NCI-H187 treated with DMSO at 0.1 percent for 48 hours (cell line): ENCODE results near the gene ERVW-1.
"Not testable (repeated sequence)": the region's sequence is repeated elsewhere in the genome, so short reads cannot be mapped to it uniquely, and the experiment has no call there.

Source experiments
- DNase-seq: peaks from one replicate; lab custom pipeline; 2025; lab: John Stamatoyannopoulos, UW

ERVW-1 gene

DNA sequence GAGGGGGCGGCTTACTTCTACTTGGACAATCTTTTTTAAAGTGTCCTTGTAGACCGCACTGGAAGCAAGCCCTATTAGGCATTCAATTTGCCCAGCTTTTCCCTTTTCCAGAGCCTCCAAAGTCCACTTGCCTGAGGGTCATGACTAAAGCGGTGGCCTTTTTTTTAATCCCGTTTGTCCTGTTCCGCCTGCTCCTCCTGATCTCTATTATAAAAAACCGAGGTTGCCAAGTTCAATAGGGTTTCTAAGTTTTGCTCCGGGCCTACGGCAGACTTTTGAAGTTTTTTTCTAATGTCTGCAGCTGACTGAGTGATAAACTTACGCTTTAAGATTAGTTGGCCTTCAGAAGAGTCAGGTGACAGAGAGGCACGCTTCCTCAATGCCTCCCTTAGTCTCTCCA, 3.8 kb downstream of the ERVW-1 start:
- DNase-seq: not testable (repeated sequence)

GRCh38 chr7:92468589-92468988, 9.2 kb downstream of the ERVW-1 start:
- DNase-seq: not testable (repeated sequence)

DNA sequence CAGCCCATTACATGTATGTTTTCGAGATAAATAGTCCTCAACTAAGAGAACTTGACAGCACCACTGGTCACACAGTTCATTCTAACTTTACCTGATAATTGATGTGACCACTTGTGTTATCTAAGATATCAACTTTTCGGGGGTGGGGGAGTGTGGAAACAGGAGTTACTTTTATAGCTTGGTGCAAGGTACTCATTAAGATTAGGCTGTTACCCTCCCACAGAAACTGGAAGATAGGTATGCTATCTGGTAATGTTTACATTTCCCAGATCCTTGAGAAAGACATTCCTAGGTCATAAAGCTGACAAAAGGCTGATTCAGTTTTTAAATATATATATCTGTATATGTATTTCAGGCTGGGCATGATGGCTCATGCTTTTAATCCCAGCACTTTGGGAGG, 11.1 kb downstream of the ERVW-1 start:
- DNase-seq: no peak

- no peak for DNase-seq
Measured at GRCh38 chr7:92464515-92464914, 13.2 kb downstream of the ERVW-1 start.

GRCh38 chr7:92462560-92462959, 15.2 kb downstream of the ERVW-1 start:
- no peak for DNase-seq

DNA sequence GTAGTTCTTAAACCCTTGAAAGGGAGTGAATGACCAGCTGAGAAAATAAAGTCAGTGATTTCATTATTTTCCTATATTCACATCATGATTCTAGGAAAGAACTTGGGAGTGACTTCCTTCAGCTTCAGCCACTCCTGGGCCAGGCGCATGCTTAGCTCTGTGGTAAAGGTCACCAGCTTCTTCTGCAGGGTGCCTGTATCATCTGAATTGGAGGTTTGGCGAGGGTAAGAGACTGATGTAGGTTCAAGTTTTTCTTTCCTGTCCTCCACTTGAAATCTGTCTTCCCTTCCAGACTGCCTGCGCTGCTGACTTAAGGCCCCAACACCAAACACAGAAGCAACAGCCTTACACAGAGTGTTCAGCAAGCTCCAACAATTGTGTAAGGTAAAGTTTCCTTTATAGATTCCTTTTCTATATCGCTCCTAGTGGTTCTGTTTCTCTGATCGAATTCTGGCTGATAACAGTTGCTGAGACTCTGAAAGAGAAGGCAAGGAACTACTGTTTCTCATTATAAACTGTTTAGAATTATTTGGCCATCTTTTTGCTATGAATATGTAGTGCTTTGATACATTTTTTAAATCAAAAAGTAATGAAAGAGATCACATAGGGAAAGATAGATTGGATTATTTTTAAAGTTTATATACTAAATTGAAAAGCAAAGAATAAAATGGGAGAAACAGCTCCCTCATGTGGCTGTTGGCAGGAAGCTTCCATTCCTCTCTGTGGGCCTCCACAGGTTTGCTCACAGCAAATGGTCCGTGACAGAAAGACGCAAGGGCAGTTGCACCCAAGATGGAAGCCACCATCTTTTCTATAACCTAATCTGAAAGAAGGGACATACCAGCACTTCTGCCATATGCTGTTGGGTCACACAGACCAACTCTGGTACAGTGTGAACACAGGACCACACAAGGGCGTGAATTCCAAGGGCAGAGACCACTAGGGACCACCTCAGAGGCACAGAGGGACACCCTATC, 16.4 kb downstream of the ERVW-1 start:
- DNase-seq: no peak

- DNase-seq: no peak
Measured at GRCh38 chr7:92460510-92460909, 17.2 kb downstream of the ERVW-1 start.

DNA sequence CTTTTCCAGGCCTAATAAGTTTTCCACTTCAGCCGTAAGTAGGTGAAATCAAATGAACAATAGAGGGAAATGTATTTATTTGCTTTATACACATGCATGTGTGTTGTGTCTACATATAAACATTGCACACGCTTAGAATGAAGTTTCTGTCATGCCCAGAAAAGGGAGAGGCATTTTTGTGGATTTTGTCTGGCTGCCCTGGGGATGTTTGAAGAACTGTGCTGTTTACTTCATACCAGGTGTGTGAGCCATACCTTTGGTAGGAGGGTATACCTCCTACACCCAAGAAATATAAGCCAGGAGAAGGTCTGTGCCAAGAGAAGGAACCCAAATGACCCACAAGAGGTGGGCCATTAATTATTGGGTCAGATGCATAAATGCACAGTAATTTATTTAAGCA, 17.6 kb downstream of the ERVW-1 start:
- no peak for DNase-seq

GRCh38 chr7:92456236-92456635, 21.5 kb downstream of the ERVW-1 start:
- no peak for DNase-seq

DNA sequence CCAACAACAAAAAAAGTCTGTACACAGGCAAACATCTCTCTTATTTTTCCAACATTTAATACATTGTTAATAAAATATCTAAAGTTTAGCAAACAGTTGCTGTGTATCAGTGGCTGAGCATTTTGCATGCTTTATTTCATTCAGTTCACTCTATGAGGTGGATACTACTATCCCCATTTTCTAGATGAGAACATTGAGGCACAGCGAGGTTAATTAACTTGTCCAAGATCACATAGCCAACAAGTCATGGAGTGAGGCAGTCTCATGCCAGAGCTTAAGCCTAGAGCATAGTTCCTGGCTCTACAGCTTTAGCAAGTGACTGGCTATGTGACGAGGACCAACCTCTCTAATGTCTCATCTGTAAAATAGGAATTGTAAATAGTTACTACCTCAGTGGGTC, 26.1 kb downstream of the ERVW-1 start:
- no peak for DNase-seq

GRCh38 chr7:92448205-92448747, 29.5 kb downstream of the ERVW-1 start:
- DNase-seq: peak; percentile 19

DNA sequence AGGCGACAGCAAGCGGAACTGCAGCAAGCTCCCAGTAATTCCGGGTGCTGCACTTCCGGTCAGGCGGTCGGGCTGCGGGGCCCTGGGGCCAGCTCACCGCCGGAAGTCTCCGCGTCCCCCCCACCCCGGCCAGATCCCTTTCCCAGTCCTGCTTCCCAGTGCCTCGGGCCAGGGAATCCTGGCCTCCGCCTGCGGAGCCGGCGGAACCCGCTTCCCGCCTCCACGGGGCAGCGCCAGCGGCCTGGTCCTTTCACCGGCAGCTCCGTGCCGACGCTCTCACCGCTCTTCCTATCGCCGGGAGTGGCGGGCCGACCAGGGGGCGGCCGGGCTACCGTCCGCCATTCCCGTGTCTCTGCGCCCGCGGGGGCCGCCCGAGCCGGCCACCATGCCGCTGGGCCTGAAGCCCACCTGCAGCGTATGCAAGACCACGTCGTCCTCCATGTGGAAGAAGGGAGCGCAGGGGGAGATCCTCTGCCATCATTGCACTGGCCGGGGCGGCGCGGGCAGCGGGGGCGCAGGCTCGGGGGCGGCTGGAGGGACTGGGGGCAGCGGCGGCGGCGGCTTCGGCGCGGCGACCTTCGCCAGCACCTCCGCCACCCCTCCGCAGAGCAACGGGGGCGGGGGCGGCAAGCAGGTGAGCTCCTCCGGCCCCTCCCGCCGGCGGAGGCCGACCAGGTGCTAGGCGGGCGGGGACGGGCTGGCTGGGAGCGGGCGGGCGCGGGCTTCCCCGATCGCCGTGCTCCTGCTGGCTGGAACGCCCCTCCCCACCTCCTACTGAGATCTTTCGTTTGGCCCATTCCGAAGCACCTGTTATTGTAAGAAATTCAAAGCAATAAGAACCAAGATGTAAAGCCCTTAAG, 30.2 kb downstream of the ERVW-1 start, which contains the start of gene GATAD1:
Gene GATAD1, plus strand, starts transcription at position 138 of the 860 bp plus-strand sequence. Its CDS starts 248 bp downstream, at position 386.
- DNase-seq: peak; percentile 82

GRCh38 chr7:92446869-92447344, 30.8 kb downstream of the ERVW-1 start:
- DNase-seq: no peak

- DNase-seq: not testable (repeated sequence)
Measured at GRCh38 chr7:92442720-92443119, 35.0 kb downstream of the ERVW-1 start.

DNA sequence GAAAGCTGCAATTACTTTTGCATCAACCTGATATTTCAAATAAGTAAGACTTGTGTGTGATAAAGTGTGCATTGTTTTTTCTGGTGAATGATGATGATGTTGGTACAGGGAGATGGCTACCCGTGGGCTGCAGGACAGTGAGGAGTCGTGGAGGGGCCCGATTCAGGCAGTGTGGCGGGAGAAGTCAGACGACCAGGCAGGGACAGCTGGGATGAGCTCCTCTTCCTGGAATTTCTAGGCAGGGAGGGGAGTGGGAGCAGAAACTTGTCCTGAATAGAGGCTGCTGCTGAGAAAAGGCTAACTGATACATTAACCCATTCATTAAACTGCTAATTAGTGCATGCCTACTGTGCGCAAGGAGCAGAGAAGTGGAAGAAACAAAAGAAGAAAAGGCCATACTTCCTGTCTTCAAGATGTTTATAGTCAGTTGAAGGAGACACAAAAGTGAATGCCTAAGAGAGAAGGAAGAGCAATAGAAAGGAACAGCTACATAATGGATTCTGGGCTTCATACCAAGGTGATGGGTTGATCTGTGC, 39.7 kb downstream of the ERVW-1 start:
- DNase-seq: no peak

GRCh38 chr7:92436612-92437445, 40.9 kb downstream of the ERVW-1 start:
- DNase-seq: no peak

DNA sequence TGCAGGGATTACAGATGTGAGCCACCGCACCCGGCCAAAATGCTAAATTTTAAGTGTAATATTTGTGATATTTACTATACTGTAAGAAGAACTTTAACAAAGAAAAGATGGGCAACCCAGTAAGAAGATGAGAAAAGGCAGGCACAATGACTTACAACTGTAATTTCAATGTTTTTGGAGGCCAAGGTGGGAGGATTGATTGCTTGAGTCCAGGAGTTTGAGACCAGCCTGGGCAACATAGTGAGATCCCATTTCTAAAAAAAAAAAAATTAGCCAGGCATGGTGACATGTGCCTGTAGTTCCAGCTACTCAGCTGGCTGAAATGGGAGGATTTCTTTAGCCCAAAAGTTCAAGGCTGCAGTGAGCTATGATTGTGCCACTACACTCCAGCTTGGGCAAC, 42.2 kb downstream of the ERVW-1 start:
- no peak for DNase-seq

GRCh38 chr7:92433019-92433418, 44.7 kb downstream of the ERVW-1 start:
- DNase-seq: no peak

- no peak for DNase-seq
Measured at GRCh38 chr7:92432299-92432946, 45.3 kb downstream of the ERVW-1 start.

GRCh38 chr7:92427193-92427592, 50.6 kb downstream of the ERVW-1 start:
- no peak for DNase-seq
